ENCODE data around the gene RNF144A.
"Not testable (repeated sequence)": the region's sequence is repeated elsewhere in the genome, so short reads cannot be mapped to it uniquely, and the experiment has no call there.

RNF144A gene

DNA sequence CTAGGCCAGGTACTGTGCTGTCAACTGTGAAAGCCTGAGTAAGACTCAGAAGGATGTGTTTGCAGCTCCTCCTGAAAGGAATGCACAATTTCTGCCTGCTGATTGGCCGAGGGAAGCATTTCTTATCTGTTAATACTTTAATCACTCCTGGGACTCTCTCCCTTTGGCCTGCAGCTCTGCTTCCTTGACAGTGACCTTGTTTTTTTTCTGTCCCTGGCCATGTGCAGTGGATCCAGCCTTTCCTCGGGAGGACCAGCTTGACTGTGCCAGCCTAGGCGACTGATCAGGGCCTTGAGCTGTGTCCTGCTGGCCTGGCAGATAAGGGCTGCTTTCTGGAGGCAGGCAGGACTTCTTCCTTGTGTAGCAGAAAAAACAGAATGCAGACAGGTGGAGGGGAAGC, 10.0 kb downstream of the RNF144A start:
- no peak for DNase-seq (ENCODE audit: low read depth, low spot score)

GRCh38 chr2:6927753-6928152, 10.5 kb downstream of the RNF144A start:
- no peak for DNase-seq (ENCODE audit: low read depth, low spot score)
- H3K27ac ChIP-seq, result no peak overlapping the region

More for the DNA sequence above, 10.0 kb downstream of the RNF144A start:
- H3K27ac ChIP-seq, result no peak overlapping the region

DNA sequence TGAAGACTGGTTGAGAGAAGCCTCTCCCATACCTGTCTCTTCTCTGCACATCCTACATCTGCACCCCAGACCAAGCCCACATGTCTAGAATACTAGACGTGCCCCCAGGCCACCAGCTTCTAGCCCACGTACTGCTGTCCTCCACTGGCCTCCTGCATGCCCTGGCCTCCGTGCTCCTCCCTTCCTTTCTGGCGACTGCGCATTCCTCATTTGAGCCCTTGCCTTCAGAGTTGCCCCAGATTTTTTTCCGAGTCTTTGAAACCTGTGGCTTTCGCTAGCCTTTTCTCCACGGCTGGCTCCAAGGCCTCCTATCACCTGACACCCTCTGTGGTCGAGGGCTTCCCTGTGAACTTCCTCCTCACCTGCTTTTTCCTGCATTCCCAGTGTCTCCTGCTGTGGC, 11.2 kb downstream of the RNF144A start:
- no peak overlapping the region for H3K27ac ChIP-seq
- DNase-seq (ENCODE audit: low read depth, low spot score), result no peak

DNA sequence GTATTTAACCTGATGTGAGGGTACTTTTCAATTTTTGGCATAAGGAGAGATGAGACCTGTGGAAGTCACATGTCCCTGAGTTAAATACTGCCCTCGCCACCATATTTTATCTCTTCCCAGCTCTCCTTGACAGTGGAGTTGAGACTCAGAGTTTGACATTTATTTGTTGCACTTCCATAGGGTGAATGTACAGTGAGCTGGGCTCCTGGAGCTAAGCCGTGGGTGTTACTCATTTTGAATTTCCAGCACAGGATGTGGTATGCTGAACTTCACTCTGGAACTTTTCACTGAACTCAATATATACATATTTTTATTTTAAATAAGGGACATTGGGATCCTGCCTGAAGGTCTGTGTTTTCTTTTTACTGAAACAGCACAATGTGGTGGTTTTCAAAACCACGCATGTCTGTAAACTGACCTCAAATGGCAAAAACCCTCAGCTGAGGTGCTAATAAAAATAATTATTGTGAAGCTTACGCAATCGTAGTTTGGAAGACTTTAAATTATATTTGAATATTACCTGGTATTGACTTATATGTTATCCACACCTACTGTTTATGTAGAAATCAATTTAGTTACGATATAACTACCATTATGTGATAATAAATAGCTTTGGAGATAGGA, 12.1 kb downstream of the RNF144A start:
- no peak overlapping the region for H3K27ac ChIP-seq
- DNase-seq (ENCODE audit: low read depth, low spot score), result no peak

- H3K27ac ChIP-seq, result no peak overlapping the region
- DNase-seq (ENCODE audit: low read depth, low spot score), result no peak
Measured at GRCh38 chr2:6930923-6931647, 13.9 kb downstream of the RNF144A start.

GRCh38 chr2:6931753-6932152, 14.5 kb downstream of the RNF144A start:
- no peak overlapping the region for H3K27ac ChIP-seq
- no peak for DNase-seq (ENCODE audit: low read depth, low spot score)

- no peak for DNase-seq (ENCODE audit: low read depth, low spot score)
- no peak overlapping the region for H3K27ac ChIP-seq
Measured at GRCh38 chr2:6932206-6932605, 15.0 kb downstream of the RNF144A start.

- no peak overlapping the region for H3K27ac ChIP-seq
- no peak for DNase-seq (ENCODE audit: low read depth, low spot score)
Measured at GRCh38 chr2:6932828-6933227, 15.6 kb downstream of the RNF144A start.

GRCh38 chr2:6933911-6934310, 16.7 kb downstream of the RNF144A start:
- H3K27ac ChIP-seq, result no peak overlapping the region
- DNase-seq (ENCODE audit: low read depth, low spot score), result no peak

- no peak for DNase-seq (ENCODE audit: low read depth, low spot score)
- H3K27ac ChIP-seq, result no peak overlapping the region
Measured at GRCh38 chr2:6934345-6934744, 17.1 kb downstream of the RNF144A start.

DNA sequence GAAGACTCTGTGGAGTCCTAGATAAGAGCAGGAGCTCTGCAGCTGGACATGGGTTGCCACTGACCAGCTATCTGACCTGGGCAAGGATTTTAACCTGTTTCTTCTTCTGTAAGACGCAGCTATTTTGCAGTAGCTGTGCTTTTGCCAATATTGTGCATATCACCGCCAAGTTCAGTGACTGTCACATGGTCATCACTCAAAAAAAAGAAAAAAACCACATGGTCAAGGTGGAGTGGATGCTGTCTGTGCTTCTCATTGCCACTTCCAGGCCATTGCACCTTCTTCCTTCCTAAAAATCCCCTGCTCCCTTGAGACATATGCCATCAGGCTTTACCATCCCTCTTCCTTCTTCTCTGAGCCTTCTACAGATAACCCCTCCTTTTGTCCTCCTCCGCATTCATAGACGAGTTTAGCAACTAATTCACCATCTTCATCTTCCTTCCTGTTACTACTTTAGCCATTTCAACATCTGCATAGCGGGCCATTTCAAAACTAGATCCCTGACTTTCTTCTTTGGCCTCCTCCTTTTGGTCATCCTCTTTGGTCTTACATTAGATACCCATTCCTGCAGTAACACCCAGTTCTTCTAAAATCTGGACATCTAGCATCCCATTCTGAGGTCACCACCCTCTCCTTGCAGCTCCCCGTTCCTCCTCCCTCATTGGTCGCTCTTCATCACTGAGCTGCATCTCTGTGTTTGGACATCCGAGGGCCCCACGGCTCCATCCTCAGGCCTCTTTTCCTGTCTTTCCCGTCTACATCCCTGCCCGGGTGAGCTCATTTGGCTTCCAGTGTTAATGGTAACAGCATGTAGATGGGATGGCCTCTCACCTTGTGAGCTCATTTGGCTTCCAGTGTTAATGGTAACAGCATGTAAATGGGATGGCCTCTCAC, 17.8 kb downstream of the RNF144A start:
- H3K27ac ChIP-seq, result no peak overlapping the region
- DNase-seq (ENCODE audit: low read depth, low spot score), result no peak

DNA sequence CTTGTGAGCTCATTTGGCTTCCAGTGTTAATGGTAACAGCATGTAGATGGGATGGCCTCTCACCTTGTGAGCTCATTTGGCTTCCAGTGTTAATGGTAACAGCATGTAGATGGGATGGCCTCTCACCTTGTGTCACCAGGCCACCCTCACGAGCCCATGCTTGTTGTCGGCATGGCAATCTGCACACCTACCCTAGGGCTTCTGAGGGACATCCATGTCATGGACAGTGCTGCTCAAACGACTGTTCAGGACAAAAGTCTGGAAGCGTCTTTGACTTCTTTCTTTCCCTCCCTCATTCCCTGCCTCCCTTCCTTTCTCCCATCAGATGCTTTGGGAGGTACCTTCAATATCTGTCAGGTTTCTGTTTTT, 18.4 kb downstream of the RNF144A start:
- DNase-seq (ENCODE audit: low read depth, low spot score); H3K27ac ChIP-seq: not testable (repeated sequence)

- H3K27ac ChIP-seq, result no peak overlapping the region
- no peak for DNase-seq (ENCODE audit: low read depth, low spot score)
Measured at GRCh38 chr2:6937157-6937556, 19.9 kb downstream of the RNF144A start.

- no peak for DNase-seq (ENCODE audit: low read depth, low spot score)
- H3K27ac ChIP-seq, result no peak overlapping the region
Measured at GRCh38 chr2:6937582-6937981, 20.4 kb downstream of the RNF144A start.

GRCh38 chr2:6939071-6939470, 21.9 kb downstream of the RNF144A start:
- no peak overlapping the region for H3K27ac ChIP-seq
- DNase-seq (ENCODE audit: low read depth, low spot score), result no peak

- no peak for DNase-seq (ENCODE audit: low read depth, low spot score)
- no peak overlapping the region for H3K27ac ChIP-seq
Measured at GRCh38 chr2:6940820-6941219, 23.6 kb downstream of the RNF144A start.

DNA sequence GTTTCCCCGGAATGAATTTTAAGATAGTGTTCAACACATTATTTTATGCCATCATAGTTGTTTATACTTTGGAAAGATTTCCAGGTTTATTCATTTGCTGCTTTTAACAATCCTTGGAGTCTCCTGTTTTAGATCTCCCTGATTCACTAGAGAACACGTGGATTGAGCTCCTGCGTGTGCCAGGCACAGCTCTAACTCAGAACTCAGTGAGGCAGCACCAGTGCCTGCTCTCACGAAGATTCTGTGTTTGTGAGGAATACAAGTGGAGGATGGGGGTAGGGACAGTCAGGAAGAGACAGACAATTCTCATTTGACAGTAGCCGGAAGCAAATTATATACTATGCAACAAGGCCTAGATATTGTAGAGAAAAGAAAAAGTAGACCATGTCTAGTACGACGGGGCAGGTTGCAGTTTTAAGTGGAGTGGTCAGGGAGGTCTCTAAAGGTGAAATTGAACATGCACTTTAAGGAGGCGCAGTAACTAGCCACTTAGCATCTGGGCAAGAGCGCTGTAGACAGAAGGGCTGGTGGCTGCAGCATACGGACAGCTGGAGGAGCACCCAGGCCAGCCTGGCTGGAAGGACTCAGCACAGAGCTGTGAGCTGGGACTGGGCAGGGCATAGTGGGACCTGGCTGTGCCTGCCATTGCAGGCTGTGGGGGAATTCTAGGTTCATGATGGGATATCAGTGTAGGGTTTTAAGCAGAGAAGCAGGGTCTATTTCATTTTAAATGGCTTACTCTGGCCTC, 24.3 kb downstream of the RNF144A start:
- DNase-seq (ENCODE audit: low read depth, low spot score), result no peak
- H3K27ac ChIP-seq, result no peak overlapping the region

- no peak for DNase-seq (ENCODE audit: low read depth, low spot score)
- H3K27ac ChIP-seq, result no peak overlapping the region
Measured at GRCh38 chr2:6942848-6943247, 25.6 kb downstream of the RNF144A start.

- DNase-seq (ENCODE audit: low read depth, low spot score), result no peak
- H3K27ac ChIP-seq, result no peak overlapping the region
Measured at GRCh38 chr2:6943523-6943922, 26.3 kb downstream of the RNF144A start.

GRCh38 chr2:6943971-6944370, 26.8 kb downstream of the RNF144A start:
- no peak overlapping the region for H3K27ac ChIP-seq
- DNase-seq (ENCODE audit: low read depth, low spot score), result no peak
